Effector memory CD8-positive, alpha-beta T cell (primary cell): ENCODE results near the gene ANO1.
"Not testable (repeated sequence)": the region's sequence is repeated elsewhere in the genome, so short reads cannot be mapped to it uniquely, and the experiment has no call there.

Experiments
- ATAC-seq: fragments of 150-1000 bp; cut with Tn5 transposase; replicated peaks from 2 replicates; pipeline ENCODE4 v1.10.0; 2021; ENCODE audit warnings: mild to moderate bottlenecking, moderate library complexity
- DNase-seq, 3 experiments: peaks; one replicate each; pipeline ENCODE4 v3.0.0; 2021
- H3K27ac Mint-ChIP-seq, 2 donors: one replicate each; pipeline ENCODE4 v1.8.0; 2022; ENCODE audit warnings: mild to moderate bottlenecking in 2 of 2, mixed read lengths in 2 of 2, moderate library complexity in 2 of 2
- H3K27me3 Mint-ChIP-seq, 2 donors: one replicate each; pipeline ENCODE4 v1.8.0; 2022; ENCODE audit warnings: mixed read lengths in 2 of 2
- H3K36me3 Mint-ChIP-seq: one replicate; pipeline ENCODE4 v1.8.0; 2022; ENCODE audit warnings: mild to moderate bottlenecking, moderate library complexity, mixed read lengths; ENCODE audit not compliant: insufficient read depth
- H3K4me1 Mint-ChIP-seq, 2 donors: one replicate each; pipeline ENCODE4 v1.8.0; 2022; ENCODE audit warnings: low read depth in 2 of 2, mixed read lengths in 2 of 2
- H3K4me3 Mint-ChIP-seq, 2 donors: one replicate each; pipeline ENCODE4 v1.8.0; 2022; ENCODE audit warnings: mild to moderate bottlenecking in 2 of 2, mixed read lengths in 2 of 2, moderate library complexity in 2 of 2
- H3K9me3 Mint-ChIP-seq, 2 donors: one replicate each; pipeline ENCODE4 v1.8.0; 2022; ENCODE audit warnings: mixed read lengths in 2 of 2
- total RNA-seq, 9 experiments: gene quantifications; one replicate each; lab custom pipeline; 2026; lab: John Stamatoyannopoulos, UW

The ANO1 gene
- 0 to 0.24 (median 0) reads per million in 9 experiments for total RNA-seq

DNA sequence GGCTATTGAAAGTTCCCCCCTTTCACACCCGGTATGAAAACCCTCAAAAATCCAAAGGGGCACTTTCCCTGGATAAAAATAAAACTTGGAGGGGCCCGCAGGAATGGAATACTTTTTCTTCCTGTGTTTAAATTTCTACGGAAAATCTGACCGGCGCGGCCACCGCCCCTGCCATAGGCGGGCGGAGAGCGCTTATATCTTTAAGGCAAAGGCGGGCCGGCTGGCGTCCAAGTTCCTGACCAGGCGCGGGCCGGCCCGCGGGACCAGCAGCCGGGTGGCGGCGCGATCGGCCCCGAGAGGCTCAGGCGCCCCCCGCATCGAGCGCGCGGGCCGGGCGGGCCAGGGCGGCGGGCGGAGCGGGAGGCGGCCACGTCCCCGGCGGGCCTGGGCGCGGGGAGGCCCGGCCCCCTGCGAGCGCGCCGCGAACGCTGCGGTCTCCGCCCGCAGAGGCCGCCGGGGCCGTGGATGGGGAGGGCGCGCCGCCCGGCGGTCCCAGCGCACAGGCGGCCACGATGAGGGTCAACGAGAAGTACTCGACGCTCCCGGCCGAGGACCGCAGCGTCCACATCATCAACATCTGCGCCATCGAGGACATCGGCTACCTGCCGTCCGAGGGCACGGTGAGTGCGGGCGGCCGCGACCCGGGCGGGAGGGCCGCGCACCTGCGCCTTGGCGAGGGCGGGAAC lies at the start of gene ANO1:
TSS of gene ANO1 (plus strand) at position 223 of the 686 bp plus-strand sequence. CDS start at position 513, 290 bp downstream.
- Mint-ChIP-seq H3K4me3 (no peak within 1 kb of the TSS), H3K27ac (no peak within 1 kb of the TSS), H3K27me3 (peaks cover 47 to 68% of the 10 kb centered on the region in 2 donors), H3K4me1 (peaks cover 0 to 4% of the 10 kb centered on the region in 2 donors), H3K9me3 (no peaks in the 10 kb centered on the region), H3K36me3 (no peaks in the 10 kb centered on the region)
- ATAC-seq (no peak), DNase-seq (no peak)

GRCh38 chr11:70029115-70029860 lies 48.8 kb upstream of the ANO1 start:
- ATAC-seq, result no peak
- Mint-ChIP-seq H3K36me3 (no peaks in the 10 kb centered on the region), H3K4me3 (no peak overlapping the region), H3K4me1 (no peaks in the 10 kb centered on the region), H3K27ac (no peak overlapping the region), H3K9me3 (no peaks in the 10 kb centered on the region), H3K27me3 (peaks cover 13 to 30% of the 10 kb centered on the region in 2 donors)
- no peak for DNase-seq

- DNase-seq (no peak), ATAC-seq (no peak)
- no peak overlapping the region for H3K4me3 Mint-ChIP-seq
- peaks cover 13 to 36% of the 10 kb centered on the region in 2 donors for H3K27me3 Mint-ChIP-seq
- no peaks in the 10 kb centered on the region for H3K4me1 Mint-ChIP-seq
- no peaks in the 10 kb centered on the region for H3K36me3 Mint-ChIP-seq
- H3K9me3 Mint-ChIP-seq, result no peaks in the 10 kb centered on the region
- no peak overlapping the region for H3K27ac Mint-ChIP-seq
These were observed 48.2 kb upstream of the ANO1 start for GRCh38 chr11:70029861-70030380.

DNA sequence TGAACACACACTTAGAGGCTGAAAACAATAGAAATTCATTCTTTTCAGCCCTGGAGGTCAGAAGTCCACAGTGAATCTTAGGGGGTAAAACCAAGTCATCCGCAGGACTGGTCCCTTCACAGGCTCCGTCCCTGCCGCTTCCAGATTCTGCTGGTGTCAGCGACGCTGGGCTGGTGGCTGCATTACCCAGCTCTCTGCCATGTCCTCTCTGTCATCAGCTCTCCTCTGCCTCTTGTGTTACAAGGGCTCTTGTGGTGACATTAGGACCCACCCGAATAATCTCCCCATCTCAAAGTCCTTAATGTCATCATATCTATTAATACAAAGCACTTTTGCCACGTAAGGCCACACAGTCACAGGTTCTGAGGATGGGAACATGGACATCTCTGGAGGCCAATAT lies 47.7 kb upstream of the ANO1 start:
- H3K4me1 Mint-ChIP-seq, result no peaks in the 10 kb centered on the region
- no peak overlapping the region for H3K4me3 Mint-ChIP-seq
- H3K9me3 Mint-ChIP-seq, result no peaks in the 10 kb centered on the region
- no peaks in the 10 kb centered on the region for H3K36me3 Mint-ChIP-seq
- DNase-seq (no peak), ATAC-seq (no peak)
- no peak overlapping the region for H3K27ac Mint-ChIP-seq
- H3K27me3 Mint-ChIP-seq, result peaks cover 13 to 37% of the 10 kb centered on the region in 2 donors

DNA sequence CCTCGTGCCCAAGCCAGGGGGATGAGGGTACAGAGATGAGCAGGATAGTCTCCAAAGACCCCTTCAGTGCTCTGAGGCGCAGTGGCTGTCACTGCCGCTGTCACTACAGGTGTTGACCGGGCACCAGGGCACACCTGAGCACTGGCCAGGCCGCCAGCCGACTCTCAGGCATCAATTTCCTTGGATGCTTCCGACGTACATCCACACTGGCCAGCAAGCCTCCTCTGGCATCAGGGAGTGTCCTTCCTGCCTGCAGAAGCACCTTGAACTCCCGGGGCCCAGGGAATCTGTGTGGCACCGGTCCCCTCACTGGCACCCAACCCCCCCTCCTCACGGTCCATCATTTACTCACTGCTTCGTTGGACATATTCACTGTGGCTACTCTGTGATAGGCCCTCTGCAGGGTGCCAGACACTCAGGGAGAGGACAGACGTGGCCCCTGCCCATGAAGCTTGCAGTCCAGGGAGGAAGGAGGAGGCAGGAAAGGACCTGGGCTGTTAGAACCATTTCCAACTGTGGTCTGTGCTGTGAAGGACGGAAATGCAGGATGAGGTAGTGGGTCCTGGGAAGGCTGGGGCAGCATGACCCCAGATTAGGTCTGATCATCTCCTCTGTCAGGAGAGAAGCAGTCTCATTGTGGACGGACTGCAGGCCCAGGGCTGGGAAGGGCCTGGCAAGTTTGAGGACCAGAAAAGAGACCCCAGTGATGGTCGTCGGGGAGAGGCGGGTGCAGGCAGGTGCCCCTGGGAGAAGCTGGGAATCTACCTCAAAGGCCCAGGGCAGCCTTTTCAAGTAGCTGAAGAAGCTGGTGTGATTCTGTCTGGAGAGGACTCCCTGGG lies 46.3 kb upstream of the ANO1 start:
- Mint-ChIP-seq H3K9me3 (no peaks in the 10 kb centered on the region), H3K27ac (no peak overlapping the region), H3K4me1 (no peaks in the 10 kb centered on the region), H3K27me3 (peaks cover 24 to 49% of the 10 kb centered on the region in 2 donors), H3K4me3 (no peak overlapping the region), H3K36me3 (no peaks in the 10 kb centered on the region)
- DNase-seq (no peak), ATAC-seq (no peak)

- H3K4me3 Mint-ChIP-seq, result no peak overlapping the region
- DNase-seq (no peak), ATAC-seq (no peak)
- no peaks in the 10 kb centered on the region for H3K9me3 Mint-ChIP-seq
- H3K27me3 Mint-ChIP-seq, result peaks cover 29 to 55% of the 10 kb centered on the region in 2 donors
- no peaks in the 10 kb centered on the region for H3K4me1 Mint-ChIP-seq
- H3K27ac Mint-ChIP-seq, result no peak overlapping the region
- no peaks in the 10 kb centered on the region for H3K36me3 Mint-ChIP-seq
These were observed 45.7 kb upstream of the ANO1 start for GRCh38 chr11:70032470-70032795.

DNA sequence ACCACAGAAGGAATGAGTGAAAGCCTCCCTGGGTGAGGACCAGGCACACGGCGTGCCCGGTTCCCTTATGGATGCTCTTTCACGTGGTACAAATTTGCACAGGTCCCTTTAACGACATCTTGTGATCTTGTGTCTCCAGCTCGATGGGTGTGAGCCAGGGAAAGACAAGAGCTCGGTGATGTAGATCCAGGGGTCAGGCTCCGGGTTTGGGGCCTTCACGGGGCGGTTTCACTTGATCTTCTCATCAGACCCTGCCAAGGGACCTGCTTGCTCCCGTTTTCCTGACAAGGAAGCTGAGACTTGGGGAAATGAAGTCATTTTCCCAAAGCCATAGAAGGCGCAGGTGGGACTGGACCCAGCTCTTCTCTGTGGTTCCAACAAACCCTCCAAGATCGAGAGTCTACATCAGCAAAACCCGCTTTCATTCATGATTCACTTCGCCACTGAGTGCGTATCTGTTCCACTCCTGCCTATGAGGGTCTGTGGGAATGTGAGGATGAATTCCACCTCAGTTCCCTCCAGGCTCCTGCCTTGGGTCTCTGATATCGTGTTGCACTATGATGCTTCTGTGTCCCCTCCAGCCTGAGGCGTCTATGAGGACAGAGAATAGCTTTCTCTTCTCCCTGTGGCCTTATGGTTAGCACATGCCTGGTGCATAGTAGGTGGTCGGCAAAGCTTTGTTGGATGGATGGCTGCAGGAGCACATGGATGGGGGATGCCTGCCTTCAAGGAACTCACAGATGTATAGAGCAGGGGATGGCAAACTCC lies 45.0 kb upstream of the ANO1 start:
- no peak overlapping the region for H3K4me3 Mint-ChIP-seq
- no peaks in the 10 kb centered on the region for H3K9me3 Mint-ChIP-seq
- DNase-seq, result no peak
- no peaks in the 10 kb centered on the region for H3K4me1 Mint-ChIP-seq
- ATAC-seq, result no peak
- no peak overlapping the region for H3K27ac Mint-ChIP-seq
- H3K36me3 Mint-ChIP-seq, result no peaks in the 10 kb centered on the region
- peaks cover 29 to 56% of the 10 kb centered on the region in 2 donors for H3K27me3 Mint-ChIP-seq

GRCh38 chr11:70033711-70034070 lies 44.4 kb upstream of the ANO1 start:
- Mint-ChIP-seq H3K4me1 (no peaks in the 10 kb centered on the region), H3K4me3 (no peak overlapping the region), H3K9me3 (no peaks in the 10 kb centered on the region), H3K36me3 (no peaks in the 10 kb centered on the region), H3K27ac (no peak overlapping the region), H3K27me3 (peaks cover 29 to 56% of the 10 kb centered on the region in 2 donors)
- no peak for DNase-seq
- ATAC-seq, result no peak

DNA sequence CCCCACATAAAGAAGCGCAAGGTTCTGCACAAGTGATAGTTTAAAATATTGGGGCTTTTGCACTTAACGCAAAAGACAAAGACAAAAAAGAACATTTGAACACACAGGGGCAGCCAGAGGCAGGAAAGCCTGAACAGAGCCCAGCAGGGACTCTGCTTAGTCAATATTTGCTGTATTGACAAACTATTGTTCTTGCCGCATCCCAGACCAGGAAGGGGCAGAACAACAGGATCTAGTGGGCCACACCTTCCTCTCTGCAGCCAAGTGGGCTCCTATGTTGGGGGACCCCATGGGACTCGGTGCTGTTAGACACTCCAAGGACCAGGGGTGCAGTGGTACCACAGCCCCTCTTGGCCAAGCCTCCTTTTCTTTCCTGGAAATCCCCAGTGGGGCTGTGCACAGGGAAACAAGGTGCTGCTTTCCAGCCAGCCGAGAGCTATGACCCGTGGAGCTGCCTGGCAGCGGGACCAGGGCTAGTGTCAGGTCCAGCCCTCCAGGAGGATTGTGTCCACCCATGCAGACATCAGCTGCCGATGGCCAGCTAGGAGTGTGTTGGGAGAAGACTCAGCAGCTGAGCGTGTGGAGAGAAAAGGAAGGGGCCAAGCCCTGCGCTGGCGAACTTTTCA lies 43.3 kb upstream of the ANO1 start:
- no peak overlapping the region for H3K27ac Mint-ChIP-seq
- no peak for ATAC-seq
- no peaks in the 10 kb centered on the region for H3K36me3 Mint-ChIP-seq
- no peak overlapping the region for H3K4me3 Mint-ChIP-seq
- peaks cover 35 to 59% of the 10 kb centered on the region in 2 donors for H3K27me3 Mint-ChIP-seq
- no peak for DNase-seq
- no peaks in the 10 kb centered on the region for H3K4me1 Mint-ChIP-seq
- no peaks in the 10 kb centered on the region for H3K9me3 Mint-ChIP-seq

GRCh38 chr11:70035665-70036064 lies 42.5 kb upstream of the ANO1 start:
- H3K27me3 Mint-ChIP-seq, result peaks cover 43 to 66% of the 10 kb centered on the region in 2 donors
- not testable (repeated sequence) for H3K9me3 Mint-ChIP-seq, ATAC-seq, DNase-seq, H3K27ac Mint-ChIP-seq, H3K36me3 Mint-ChIP-seq, H3K4me3 Mint-ChIP-seq, H3K4me1 Mint-ChIP-seq

GRCh38 chr11:70036971-70037882 lies 40.9 kb upstream of the ANO1 start:
- no peak overlapping the region for H3K27ac Mint-ChIP-seq
- H3K9me3 Mint-ChIP-seq, result peaks cover 1 to 3% of the 10 kb centered on the region in 2 donors
- H3K4me3 Mint-ChIP-seq, result no peak overlapping the region
- no peak for DNase-seq
- peaks cover 49 to 57% of the 10 kb centered on the region in 2 donors for H3K27me3 Mint-ChIP-seq
- no peaks in the 10 kb centered on the region for H3K4me1 Mint-ChIP-seq
- ATAC-seq, result no peak
- H3K36me3 Mint-ChIP-seq, result no peaks in the 10 kb centered on the region
